ENCODE data around the gene COMMD8.

Gene COMMD8

GRCh38 chr4:47432749-47433148 lies 30.8 kb downstream of the COMMD8 start:
- Histone ChIP-seq H3K27me3 (ENCODE audit: insufficient read depth, low read length) (no peaks in the 10 kb centered on the region), H3K9me3 (ENCODE audit: insufficient read depth, low read depth, low read length) (no peaks in the 10 kb centered on the region), H3K36me3 (ENCODE audit: insufficient read depth, low read length) (no peaks in the 10 kb centered on the region), H3K4me3 (ENCODE audit: low read length) (no peak overlapping the region), H3K4me1 (ENCODE audit: insufficient read depth, low read length) (no peaks in the 10 kb centered on the region), H3K27ac (ENCODE audit: low read depth, low read length) (no peak overlapping the region), H3K9ac (ENCODE audit: low read depth, low read length) (no peak overlapping the region)
- 90% methylated on average over 1 of the region's 1 CpG for WGBS

GRCh38 chr4:47427935-47428334 lies 35.6 kb downstream of the COMMD8 start:
- H3K4me1 ChIP-seq (ENCODE audit: insufficient read depth, low read length): no peaks in the 10 kb centered on the region
- no peaks in the 10 kb centered on the region for H3K27me3 ChIP-seq (ENCODE audit: insufficient read depth, low read length)
- H3K27ac ChIP-seq (ENCODE audit: low read depth, low read length): no peak overlapping the region
- H3K4me3 ChIP-seq (ENCODE audit: low read length): no peak overlapping the region
- H3K9me3 ChIP-seq (ENCODE audit: insufficient read depth, low read depth, low read length): no peaks in the 10 kb centered on the region
- WGBS: 100% methylated on average over 2 of the region's 2 CpGs
- H3K36me3 ChIP-seq (ENCODE audit: insufficient read depth, low read length): no peaks in the 10 kb centered on the region
- no peak overlapping the region for H3K9ac ChIP-seq (ENCODE audit: low read depth, low read length)

- Histone ChIP-seq H3K4me1 (ENCODE audit: insufficient read depth, low read length) (no peaks in the 10 kb centered on the region), H3K4me3 (ENCODE audit: low read length) (no peak overlapping the region), H3K36me3 (ENCODE audit: insufficient read depth, low read length) (no peaks in the 10 kb centered on the region), H3K27ac (ENCODE audit: low read depth, low read length) (no peak overlapping the region), H3K27me3 (ENCODE audit: insufficient read depth, low read length) (no peaks in the 10 kb centered on the region), H3K9ac (ENCODE audit: low read depth, low read length) (no peak overlapping the region), H3K9me3 (ENCODE audit: insufficient read depth, low read depth, low read length) (no peaks in the 10 kb centered on the region)
- 95% methylated on average over 25 of the region's 25 CpGs for WGBS
Observed at GRCh38 chr4:47425628-47426027, 37.9 kb downstream of the COMMD8 start.

GRCh38 chr4:47419296-47419695 lies 44.2 kb downstream of the COMMD8 start:
- H3K9ac ChIP-seq (ENCODE audit: low read depth, low read length): no peak overlapping the region
- no peak overlapping the region for H3K4me3 ChIP-seq (ENCODE audit: low read length)
- H3K27ac ChIP-seq (ENCODE audit: low read depth, low read length): no peak overlapping the region
- H3K9me3 ChIP-seq (ENCODE audit: insufficient read depth, low read depth, low read length): no peaks in the 10 kb centered on the region
- H3K36me3 ChIP-seq (ENCODE audit: insufficient read depth, low read length): no peaks in the 10 kb centered on the region
- no peaks in the 10 kb centered on the region for H3K4me1 ChIP-seq (ENCODE audit: insufficient read depth, low read length)
- 90% methylated on average over 2 of the region's 2 CpGs for WGBS
- no peaks in the 10 kb centered on the region for H3K27me3 ChIP-seq (ENCODE audit: insufficient read depth, low read length)

GRCh38 chr4:47418147-47418546 lies 45.4 kb downstream of the COMMD8 start:
- WGBS: 46% methylated on average over 2 of the region's 2 CpGs
- Histone ChIP-seq H3K9ac (ENCODE audit: low read depth, low read length) (no peak overlapping the region), H3K4me3 (ENCODE audit: low read length) (no peak overlapping the region), H3K9me3 (ENCODE audit: insufficient read depth, low read depth, low read length) (no peaks in the 10 kb centered on the region), H3K36me3 (ENCODE audit: insufficient read depth, low read length) (no peaks in the 10 kb centered on the region), H3K4me1 (ENCODE audit: insufficient read depth, low read length) (peaks cover 5% of the 10 kb centered on the region; the same call in 1 of the 2 replicates), H3K27ac (ENCODE audit: low read depth, low read length) (no peak overlapping the region), H3K27me3 (ENCODE audit: insufficient read depth, low read length) (no peaks in the 10 kb centered on the region)

- H3K4me1 ChIP-seq (ENCODE audit: insufficient read depth, low read length): peaks cover 12% of the 10 kb centered on the region
- no peaks in the 10 kb centered on the region for H3K9me3 ChIP-seq (ENCODE audit: insufficient read depth, low read depth, low read length)
- H3K9ac ChIP-seq (ENCODE audit: low read depth, low read length): no peak overlapping the region
- no peaks in the 10 kb centered on the region for H3K36me3 ChIP-seq (ENCODE audit: insufficient read depth, low read length)
- H3K27me3 ChIP-seq (ENCODE audit: insufficient read depth, low read length): no peaks in the 10 kb centered on the region
- H3K4me3 ChIP-seq (ENCODE audit: low read length): no peak overlapping the region
- no peak overlapping the region for H3K27ac ChIP-seq (ENCODE audit: low read depth, low read length)
Observed at GRCh38 chr4:47415719-47416118, 47.8 kb downstream of the COMMD8 start.

GRCh38 chr4:47413521-47413920 lies 50.0 kb downstream of the COMMD8 start:
- no peak overlapping the region for H3K4me3 ChIP-seq (ENCODE audit: low read length)
- H3K36me3 ChIP-seq (ENCODE audit: insufficient read depth, low read length): no peaks in the 10 kb centered on the region
- no peaks in the 10 kb centered on the region for H3K27me3 ChIP-seq (ENCODE audit: insufficient read depth, low read length)
- H3K27ac ChIP-seq (ENCODE audit: low read depth, low read length): no peak overlapping the region
- H3K4me1 ChIP-seq (ENCODE audit: insufficient read depth, low read length): peaks cover 16% of the 10 kb centered on the region
- H3K9ac ChIP-seq (ENCODE audit: low read depth, low read length): no peak overlapping the region
- H3K9me3 ChIP-seq (ENCODE audit: insufficient read depth, low read depth, low read length): no peaks in the 10 kb centered on the region
- WGBS: 96% methylated on average over 2 of the region's 2 CpGs

- no CpG with 5 or more reads among the region's 1 CpG for WGBS
- no peaks in the 10 kb centered on the region for H3K9me3 ChIP-seq (ENCODE audit: insufficient read depth, low read depth, low read length)
- peaks cover 16% of the 10 kb centered on the region for H3K4me1 ChIP-seq (ENCODE audit: insufficient read depth, low read length)
Observed at GRCh38 chr4:47410271-47410670, 53.2 kb downstream of the COMMD8 start.

GRCh38 chr4:47406408-47406807 lies 57.1 kb downstream of the COMMD8 start:
- Histone ChIP-seq H3K9me3 (ENCODE audit: insufficient read depth, low read depth, low read length) (no peaks in the 10 kb centered on the region), H3K4me1 (ENCODE audit: insufficient read depth, low read length) (peaks cover 4% of the 10 kb centered on the region; the same call in 1 of the 2 replicates), H3K27me3 (ENCODE audit: insufficient read depth, low read length) (no peaks in the 10 kb centered on the region), H3K9ac (ENCODE audit: low read depth, low read length) (no peak overlapping the region), H3K4me3 (ENCODE audit: low read length) (no peak overlapping the region), H3K36me3 (ENCODE audit: insufficient read depth, low read length) (no peaks in the 10 kb centered on the region), H3K27ac (ENCODE audit: low read depth, low read length) (no peak overlapping the region)
- 83% methylated on average over 2 of the region's 2 CpGs for whole genome bisulfite sequencing

More at GRCh38 chr4:47410271-47410670, 53.2 kb downstream of the COMMD8 start:
- Histone ChIP-seq H3K9ac (ENCODE audit: low read depth, low read length) (no peak overlapping the region), H3K36me3 (ENCODE audit: insufficient read depth, low read length) (no peaks in the 10 kb centered on the region), H3K27ac (ENCODE audit: low read depth, low read length) (no peak overlapping the region), H3K27me3 (ENCODE audit: insufficient read depth, low read length) (no peaks in the 10 kb centered on the region), H3K4me3 (ENCODE audit: low read length) (no peak overlapping the region)

Data from HUES64 (cell line).